Motor neuron (in vitro differentiated cells): ENCODE data around the gene ASXL1. TPM values are rescaled to one million over a fixed set of nuclear protein-coding genes. Genes with fewer than 3 reads are reported as not detected.

Source experiments
- ATAC-seq, 8 experiments: fragments of 200-7000 bp; cut with Tn5 transposase; replicated peaks in 6 of 8; 2 replicates each; pipeline ENCODE4 v1.8.0; 2021; ENCODE audit warnings: mild to moderate bottlenecking in 8 of 8, moderate library complexity in 8 of 8
- H3K27ac ChIP-seq, 2 donors: fragments of 250-450 bp; sonication (Bioruptor Pico); 2 replicates each; pipeline ENCODE4 v1.9.0; 2021; ENCODE audit warnings: antibody characterized with exemption in 2 of 2, mild to moderate bottlenecking in 2 of 2, moderate library complexity in 1 of 2
- H3K4me1 ChIP-seq, 2 donors: fragments of 250-450 bp; sonication (Bioruptor Pico); replicated peaks in 1 of 2; 2 replicates each; pipeline ENCODE4 v1.6.1; 2021; ENCODE audit warnings: antibody characterized with exemption in 2 of 2, mild to moderate bottlenecking in 2 of 2, moderate library complexity in 1 of 2
- H3K4me3 ChIP-seq, 5 donors: fragments of 250-450 bp; sonication (Bioruptor Pico); 2 replicates each; pipeline ENCODE4 v1.9.0; 2021; ENCODE audit warnings: antibody characterized with exemption in 5 of 5, mild to moderate bottlenecking in 5 of 5, moderate library complexity in 4 of 5
- WGBS, 10 experiments: fragments of 450-650 bp; shearing (Covaris generic); methylation state at CpG; one replicate each; pipeline ENCODE4 v1.0.0; 2022; 5-methylcytosine and 5-hydroxymethylcytosine counted together
- in situ Hi-C, 9 experiments: fragments of 400-800 bp; cut with MboI; loops; one replicate each; pipeline ENCODE4 v1.15.0; 2021; ENCODE audit warnings: low sequenced_read_pairs in 9 of 9, low pct_unique_long_range_greater_than_20kb in 2 of 9; ENCODE audit not compliant: unreplicated experiment in 9 of 9
- total RNA-seq, 8 experiments: library from RNA; unstranded; fragments of 300-600 nt; gene quantifications; 2 replicates each; pipeline versions ENCODE4 v1.2.3 to v1.2.4, GENCODE V29; 2022

Gene ASXL1
- total RNA-seq, 8 experiments from 2014 or later = 22.1 to 81.0 (median 33.3) TPM

DNA sequence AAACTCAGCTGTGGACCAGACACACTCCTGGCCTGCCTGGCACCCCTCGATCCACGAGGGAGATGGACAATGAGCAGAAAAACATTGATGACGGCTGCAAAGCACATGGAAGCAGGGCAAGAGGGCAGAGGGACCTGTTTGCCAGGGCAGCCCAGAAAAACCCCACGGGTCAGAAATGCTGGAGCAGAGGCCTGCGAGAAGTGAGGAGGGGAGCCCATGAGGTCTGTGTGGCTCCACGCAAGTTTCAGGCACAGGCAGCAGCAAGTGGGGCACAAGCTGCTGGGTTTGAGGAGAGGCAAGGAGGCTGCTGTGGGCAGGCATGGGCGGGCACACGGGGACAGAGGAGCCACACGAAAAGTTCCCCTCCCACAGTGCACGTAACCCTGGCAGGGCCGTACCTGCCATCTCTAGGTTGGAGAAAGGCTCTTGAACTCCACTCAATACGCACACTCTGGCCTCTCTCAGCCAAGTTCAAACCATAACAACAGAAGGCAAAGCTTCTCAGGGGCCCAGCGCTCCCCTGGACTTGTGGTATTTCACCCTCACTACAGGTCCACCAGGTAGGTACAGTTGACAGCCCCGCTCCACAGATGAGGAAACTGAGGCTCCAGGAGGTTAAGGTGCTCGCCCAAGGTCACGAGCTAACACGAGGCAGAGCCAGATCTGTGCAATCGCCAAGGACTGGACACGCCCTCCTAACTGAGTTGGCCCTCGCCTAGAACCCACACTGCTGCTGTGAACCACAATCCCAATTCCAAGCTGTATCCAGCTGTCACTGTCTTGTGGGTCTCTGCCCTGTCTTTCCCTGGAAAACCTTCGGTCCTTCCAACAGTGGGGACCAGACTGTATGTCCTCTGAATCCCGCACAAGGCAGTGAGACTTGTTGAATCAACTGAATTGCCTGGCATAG lies 118.8 kb downstream of the ASXL1 start:
- in situ Hi-C loops = no loop called here
- H3K4me3 ChIP-seq = no peak overlapping the region
- WGBS, 10 experiments = 20 to 88% (median 64%) methylated on average over 1 to 11 of the region's 22 CpGs; no CpG with 5 or more reads in 2 of the 10 experiments
- peaks cover 74 to 84% of the 10 kb centered on the region in 2 donors for H3K4me1 ChIP-seq
- no peak for ATAC-seq
- peak overlapping the region; percentile 69 to 86 for H3K27ac ChIP-seq

DNA sequence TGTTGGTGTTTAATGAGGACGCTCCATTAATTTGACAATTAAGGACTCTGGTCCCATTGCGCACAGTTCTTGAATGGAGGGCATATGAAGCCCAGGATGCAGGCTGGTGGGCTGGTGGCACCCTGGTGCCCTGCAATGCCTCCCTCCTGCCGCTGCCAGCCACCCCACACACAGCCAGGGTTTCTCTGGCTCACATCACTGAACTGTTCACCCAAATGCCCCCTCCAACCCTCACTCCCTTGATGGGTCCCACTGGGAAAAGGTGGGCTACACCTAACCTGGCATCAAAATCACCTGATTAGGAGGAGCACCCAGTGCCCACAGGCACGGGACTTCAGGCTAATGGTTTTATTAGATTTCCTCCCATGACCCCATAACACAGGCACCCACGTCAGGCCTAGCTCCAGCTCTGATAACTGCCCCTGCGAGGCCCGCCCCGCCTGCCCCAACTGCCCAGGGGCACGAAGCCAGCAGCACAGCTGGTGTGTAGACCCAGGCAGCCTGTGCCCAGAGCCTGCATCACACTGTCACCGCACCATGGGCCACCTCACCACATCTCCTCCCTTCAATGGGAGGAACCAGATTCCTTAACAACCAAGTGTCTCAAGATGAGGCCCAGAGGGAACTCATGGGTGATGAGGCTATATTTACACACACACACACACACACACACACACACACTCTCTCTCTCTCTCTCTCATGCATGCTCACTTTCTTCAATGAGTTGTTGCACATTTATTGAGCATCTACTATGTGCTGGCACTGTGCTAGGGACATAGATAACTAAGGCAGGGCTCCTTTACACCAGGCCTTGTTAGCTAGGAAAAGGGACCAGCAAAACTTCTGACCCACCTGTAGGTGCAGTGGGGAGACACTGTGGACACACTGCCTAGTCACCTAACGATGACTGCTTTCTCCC lies 119.7 kb downstream of the ASXL1 start:
- WGBS, 10 experiments = 78 to 100% (median 94%) methylated on average over 1 to 4 of the region's 11 CpGs; no CpG with 5 or more reads in 3 of the 10 experiments
- peaks cover 66 to 75% of the 10 kb centered on the region in 2 donors for H3K4me1 ChIP-seq
- no peak overlapping the region for H3K4me3 ChIP-seq
- H3K27ac ChIP-seq = peak overlapping the region in 1 of 2 donors; percentile 86
- in situ Hi-C loops = no loop called here
- ATAC-seq = no peak

DNA sequence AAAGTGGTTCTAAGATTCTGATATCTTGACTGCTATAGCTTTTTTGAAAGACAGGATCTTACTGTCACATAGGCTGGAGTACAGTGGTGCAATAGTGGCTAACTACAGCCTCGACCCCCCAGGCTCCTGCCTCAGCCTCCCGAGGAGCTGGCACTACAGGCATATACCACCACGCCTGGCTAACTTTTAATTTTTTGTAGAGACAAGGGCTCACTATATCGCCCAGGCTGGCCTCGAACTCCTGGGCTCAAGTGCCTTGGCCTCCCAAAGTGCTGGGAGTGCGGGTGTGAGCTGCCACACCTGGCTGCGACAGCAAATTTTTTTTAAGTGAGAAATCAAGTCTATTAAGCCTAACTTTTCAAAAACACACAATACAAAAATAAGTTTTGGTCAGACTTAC lies 120.4 kb downstream of the ASXL1 start:
- WGBS, 10 experiments = 80 to 100% (median 95%) methylated on average over 3 to 6 of the region's 7 CpGs; no CpG with 5 or more reads in 4 of the 10 experiments
- Histone ChIP-seq H3K27ac (no peak overlapping the region), H3K4me3 (no peak overlapping the region), H3K4me1 (peaks cover 59 to 68% of the 10 kb centered on the region in 2 donors)
- in situ Hi-C loops = no loop called here
- no peak for ATAC-seq

DNA sequence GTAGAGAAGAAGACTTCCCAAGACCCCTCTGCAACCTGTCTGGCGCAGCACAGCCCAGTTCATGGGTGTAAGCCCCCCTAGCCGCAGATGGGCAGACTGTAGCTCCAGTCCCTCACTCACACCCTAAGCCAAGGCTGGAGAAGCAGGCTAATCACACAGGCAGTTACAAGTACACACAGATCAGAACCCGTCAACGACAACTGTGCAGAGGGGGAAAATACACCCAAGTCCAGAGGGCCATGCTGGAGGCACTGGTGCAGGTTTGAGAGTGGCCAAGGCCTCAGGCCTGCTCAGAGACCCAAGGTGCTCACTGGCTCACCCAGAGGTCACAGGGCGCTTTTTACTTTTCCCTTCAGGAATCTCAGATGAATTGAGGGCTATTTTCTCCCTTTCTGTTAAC lies 120.9 kb downstream of the ASXL1 start:
- ATAC-seq = no peak
- Histone ChIP-seq H3K4me1 (peaks cover 55 to 63% of the 10 kb centered on the region in 2 donors), H3K27ac (no peak overlapping the region), H3K4me3 (no peak overlapping the region)
- WGBS, 10 experiments = 80 to 100% (median 93%) methylated on average over 1 to 5 of the region's 5 CpGs; no CpG with 5 or more reads in 3 of the 10 experiments
- in situ Hi-C loops = no loop called here

DNA sequence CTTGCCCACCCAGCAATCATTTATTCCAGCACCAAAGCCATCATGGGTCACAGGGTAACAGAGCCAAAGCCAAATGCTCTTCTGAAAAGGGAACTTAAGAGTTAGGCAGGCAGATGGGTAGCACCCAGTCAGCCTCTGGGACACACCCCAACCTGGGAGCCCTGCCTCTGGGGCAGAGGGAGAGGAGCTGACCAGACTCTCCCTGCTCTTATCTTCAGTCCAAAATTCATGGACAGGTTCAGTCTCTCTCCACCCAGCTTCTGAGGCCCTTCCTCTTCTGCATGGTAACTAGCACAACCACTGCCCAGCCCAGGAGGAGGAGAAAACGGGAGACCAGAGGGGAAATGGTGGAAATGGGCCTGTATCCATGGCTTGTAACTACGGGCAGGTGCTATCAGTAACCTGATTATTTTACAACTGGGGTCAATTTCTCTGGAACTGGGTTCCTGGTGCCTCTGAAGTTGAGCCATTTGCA lies 121.6 kb downstream of the ASXL1 start:
- in situ Hi-C loops = no loop called here
- 29 to 100% (median 69%) methylated on average over 1 to 2 of the region's 2 CpGs; no CpG with 5 or more reads in 2 of the 10 experiments for WGBS, 10 experiments
- H3K27ac ChIP-seq = no peak overlapping the region
- no peak for ATAC-seq
- peaks cover 47 to 56% of the 10 kb centered on the region in 2 donors for H3K4me1 ChIP-seq
- no peak overlapping the region for H3K4me3 ChIP-seq

DNA sequence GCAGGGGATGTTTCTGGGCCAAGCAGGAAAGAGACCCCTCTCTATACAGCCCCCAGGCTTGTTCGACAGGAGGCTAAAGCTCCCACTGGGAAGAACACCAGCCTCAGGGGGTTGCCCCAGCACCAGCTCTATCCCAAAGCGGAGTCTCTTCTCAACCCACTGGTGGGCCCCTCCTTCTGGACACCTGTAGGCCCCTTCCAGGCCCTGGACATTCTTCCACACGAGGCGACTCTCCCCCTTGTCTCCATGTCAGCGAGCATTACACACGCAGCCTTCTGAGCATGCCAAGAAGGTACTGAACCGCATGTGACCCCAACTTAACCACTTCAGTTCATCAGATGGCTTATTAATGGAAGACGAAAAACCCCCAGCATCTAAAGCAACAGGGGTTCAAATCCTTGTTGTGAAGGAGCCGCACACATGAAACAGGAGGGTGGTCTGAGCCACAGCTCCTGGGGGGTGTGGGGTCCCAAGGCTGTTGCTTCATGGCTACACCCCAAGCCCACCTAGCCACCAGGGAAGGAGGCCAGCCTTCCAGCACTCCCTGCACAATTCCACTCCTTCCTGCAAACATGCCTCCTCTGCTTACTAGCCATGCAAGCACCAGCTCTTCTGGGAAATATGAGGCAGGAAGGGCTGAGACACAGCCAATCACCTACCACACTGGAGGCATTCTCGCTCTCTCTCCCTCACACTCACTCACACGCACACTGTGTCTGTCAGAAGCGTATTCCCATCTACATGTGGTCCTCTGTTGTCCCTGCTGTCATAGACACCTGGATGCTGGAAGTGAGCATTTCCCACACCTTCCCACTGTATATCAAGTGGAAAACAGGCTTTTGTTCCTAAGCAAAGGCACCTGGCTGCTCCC lies 122.5 kb downstream of the ASXL1 start:
- Histone ChIP-seq H3K27ac (peak overlapping the region; percentile 6 to 79), H3K4me1 (peaks cover 45 to 55% of the 10 kb centered on the region in 2 donors), H3K4me3 (peak overlapping the region in 4 of 5 donors; percentile 15 to 99 (median 98))
- WGBS, 10 experiments = 47 to 89% (median 68%) methylated on average over 1 to 7 of the region's 12 CpGs; no CpG with 5 or more reads in 2 of the 10 experiments
- ATAC-seq = peak in 1 of 8 experiments; percentile 5
- in situ Hi-C loops = no loop called here

DNA sequence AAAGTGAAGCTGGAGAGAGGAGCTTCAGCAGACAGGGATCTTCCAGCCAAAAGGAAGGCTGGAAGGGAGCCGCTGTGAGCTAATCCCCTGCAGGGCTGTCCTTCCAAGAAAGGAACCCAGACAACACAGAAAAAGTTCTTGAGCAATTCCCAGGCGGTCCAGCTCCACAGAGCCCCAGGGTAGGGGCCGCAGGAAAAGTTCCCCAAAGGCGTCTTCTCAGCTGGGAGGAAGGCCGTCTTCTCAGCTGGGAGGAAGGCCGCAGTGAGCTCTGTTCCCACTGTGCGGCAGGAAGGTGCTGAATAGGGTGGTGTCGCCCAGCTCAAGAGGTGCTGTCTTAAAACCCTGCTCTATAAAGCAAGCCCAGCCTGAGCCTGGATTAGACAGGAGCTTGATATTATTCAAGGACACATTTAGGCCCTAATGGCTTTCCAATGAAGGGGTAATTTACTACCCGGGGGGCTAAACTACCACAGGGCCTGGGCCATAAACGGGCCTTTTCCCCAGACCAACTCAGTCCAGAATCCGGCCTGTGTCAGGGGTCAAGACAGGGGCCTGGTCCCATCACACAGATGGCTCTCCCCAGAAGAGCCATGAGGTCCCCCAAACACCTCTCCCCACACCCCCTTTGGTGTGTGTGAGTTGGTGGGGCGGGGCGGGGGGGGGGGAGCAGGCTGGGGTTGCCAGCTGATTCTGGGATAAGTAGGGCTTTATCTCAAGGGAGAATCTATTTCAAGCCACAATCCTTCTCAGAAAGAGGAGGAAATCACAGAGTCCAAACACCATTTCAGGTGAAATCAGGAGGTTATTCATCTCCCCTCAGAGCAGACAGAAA lies 123.4 kb downstream of the ASXL1 start:
- in situ Hi-C loops = no loop called here
- Histone ChIP-seq H3K27ac (peak overlapping the region; percentile 10 to 79), H3K4me3 (peak overlapping the region; percentile 54 to 99 (median 97)), H3K4me1 (peaks cover 37 to 47% of the 10 kb centered on the region in 2 donors)
- WGBS, 10 experiments = 0 to 67% (median 59%) methylated on average over 1 to 7 of the region's 13 CpGs; no CpG with 5 or more reads in 4 of the 10 experiments
- no peak for ATAC-seq

DNA sequence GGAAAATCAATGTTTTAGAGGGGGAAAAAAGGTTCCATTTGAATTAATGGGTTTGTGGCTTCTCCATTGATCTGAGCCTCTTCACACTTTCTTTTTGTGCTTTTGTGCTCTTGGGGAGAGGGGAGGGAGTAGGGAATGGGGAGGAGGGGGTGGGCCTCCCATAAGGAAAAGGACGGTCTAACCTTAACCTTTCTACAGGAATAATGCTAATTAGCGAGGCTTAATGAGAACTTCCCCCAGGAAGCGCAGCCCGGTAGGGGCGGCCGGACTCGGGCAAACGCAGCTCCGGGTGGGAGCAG lies 124.0 kb downstream of the ASXL1 start:
- in situ Hi-C loops = no loop called here
- Histone ChIP-seq H3K4me1 (peaks cover 32 to 42% of the 10 kb centered on the region in 2 donors), H3K4me3 (peak overlapping the region; percentile 54 to 99 (median 97)), H3K27ac (peak overlapping the region; percentile 79 to 97)
- WGBS, 10 experiments = 0% methylated on average over 1 to 2 of the region's 9 CpGs; no CpG with 5 or more reads in 8 of the 10 experiments
- ATAC-seq = no peak

DNA sequence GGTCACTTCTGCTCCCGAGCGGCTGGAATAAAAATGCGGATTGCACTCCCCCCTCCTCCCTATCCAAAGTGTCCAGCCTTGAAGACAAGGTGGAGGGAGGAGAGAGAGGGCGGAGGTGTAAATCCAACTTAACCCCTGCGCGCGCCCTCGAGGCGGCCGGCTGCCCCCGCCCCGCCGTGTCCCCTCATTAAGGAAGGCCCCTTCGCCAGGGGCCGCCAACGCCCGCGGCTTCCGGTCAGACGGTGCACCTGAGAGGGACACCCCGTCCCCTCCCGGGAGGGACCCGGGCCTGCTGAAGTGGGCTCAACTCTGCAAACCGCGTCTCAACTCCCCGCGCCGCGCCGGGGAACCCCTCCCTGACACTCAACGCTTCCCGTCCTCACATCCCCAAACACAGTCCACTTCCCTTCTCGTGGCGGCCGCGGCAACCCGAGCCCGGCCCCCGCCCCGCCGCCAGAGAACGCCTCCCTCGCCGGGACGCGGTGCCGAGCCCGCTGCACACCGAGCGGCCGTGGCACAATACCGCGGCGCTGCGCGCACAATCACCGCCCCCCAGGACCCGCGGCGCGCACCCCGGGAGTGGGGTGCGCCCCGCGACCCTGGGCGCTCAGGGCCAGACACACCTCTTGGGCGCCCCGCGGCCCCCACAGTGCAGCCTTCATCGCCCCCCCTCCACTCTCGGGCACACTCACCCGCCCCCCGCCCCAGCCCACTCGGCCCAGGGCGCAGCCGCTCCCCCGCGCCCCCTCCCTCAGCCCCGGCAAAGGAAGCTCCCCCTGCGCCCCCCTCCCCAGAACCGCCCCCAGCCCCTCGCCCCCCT lies 124.5 kb downstream of the ASXL1 start:
- Histone ChIP-seq H3K27ac (peak overlapping the region; percentile 79 to 97), H3K4me3 (peak overlapping the region; percentile 54 to 99 (median 97)), H3K4me1 (peaks cover 29 to 36% of the 10 kb centered on the region in 2 donors)
- in situ Hi-C loops = no loop called here
- WGBS, 10 experiments = 3% methylated on average over 8 of the region's 82 CpGs; no CpG with 5 or more reads in 9 of the 10 experiments
- ATAC-seq = peak; percentile 14 to 44 (median 31)

DNA sequence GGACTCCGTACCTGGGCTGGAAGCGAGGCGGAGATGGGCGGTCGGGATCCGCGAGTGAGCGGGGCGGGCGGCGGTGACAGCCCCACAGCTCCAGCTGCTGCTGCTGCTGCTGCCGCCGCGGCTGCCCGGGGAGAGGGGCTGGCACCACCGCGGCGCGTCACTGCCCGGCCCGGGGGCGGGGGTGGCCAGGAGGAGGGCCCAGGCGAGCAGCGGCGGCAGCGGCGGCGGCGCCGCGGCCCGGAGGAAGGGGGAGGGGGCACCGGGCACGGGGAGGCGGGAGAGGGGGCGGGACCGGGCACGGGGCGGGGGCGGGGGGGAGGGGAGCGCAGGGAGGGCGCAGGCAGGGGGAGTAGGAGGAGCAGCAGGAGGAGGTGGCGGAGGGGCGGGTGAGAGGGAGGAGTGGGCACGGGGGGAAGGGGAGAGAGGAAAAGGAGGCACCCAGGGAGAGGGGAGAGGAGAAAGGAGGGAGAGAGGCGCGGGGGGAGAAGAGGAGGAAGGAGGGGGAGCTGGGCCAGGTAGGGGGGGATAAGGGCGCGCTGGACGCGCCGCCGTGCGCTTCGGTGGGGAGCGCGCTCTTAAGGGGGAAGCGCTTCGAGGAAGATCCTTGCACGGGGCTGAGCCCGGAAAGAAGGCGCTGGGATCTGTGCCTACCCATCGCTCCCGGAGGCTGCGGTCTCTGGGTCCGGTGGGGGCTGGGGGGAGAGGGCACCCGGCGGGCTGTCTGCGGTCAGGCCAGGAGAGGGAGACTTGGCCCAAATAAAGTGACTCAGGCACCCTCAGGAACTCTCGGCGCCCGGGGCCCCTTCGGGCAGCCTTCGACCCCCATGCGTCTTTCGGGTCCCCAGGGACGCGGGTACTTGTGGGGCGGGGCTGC lies 125.5 kb downstream of the ASXL1 start:
- in situ Hi-C loops = no loop called here
- H3K27ac ChIP-seq = peak overlapping the region; percentile 83 to 97

More for the DNA sequence above, 125.5 kb downstream of the ASXL1 start:
- Histone ChIP-seq H3K4me3 (peak overlapping the region; percentile 54 to 99 (median 97)), H3K4me1 (peaks cover 29 to 35% of the 10 kb centered on the region in 2 donors)
- peak; percentile 12 to 73 (median 64) for ATAC-seq
- WGBS, 10 experiments = no CpG with 5 or more reads among the region's 79 CpGs
